GM19238 (cell line): ENCODE results near the gene PSMD7.
"Not testable (repeated sequence)": the region's sequence is repeated elsewhere in the genome, so short reads cannot be mapped to it uniquely, and the experiment has no call there.

Experiments
- DNase-seq: peaks from one replicate; pipeline ENCODE4 v3.0.0; 2011; ENCODE audit warnings: low spot score; ENCODE audit not compliant: insufficient read length

The PSMD7 gene

DNA sequence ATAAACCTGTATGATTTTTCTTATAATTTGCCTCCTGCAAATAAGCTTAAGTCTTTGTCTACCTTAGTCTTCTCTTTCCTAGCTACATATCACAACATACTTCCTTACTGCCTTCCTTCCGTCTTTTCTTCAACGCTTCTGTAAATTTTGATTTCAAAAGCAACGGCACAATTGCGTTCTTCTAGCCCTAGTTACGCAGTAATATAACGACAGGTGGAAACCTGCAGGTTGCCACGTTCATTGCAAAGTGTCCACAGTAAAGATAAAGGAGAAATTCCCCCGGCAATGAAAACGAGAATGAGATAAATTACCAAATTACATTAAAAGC lies 546 bp upstream of the PSMD7 start:
- DNase-seq, result no peak

DNA sequence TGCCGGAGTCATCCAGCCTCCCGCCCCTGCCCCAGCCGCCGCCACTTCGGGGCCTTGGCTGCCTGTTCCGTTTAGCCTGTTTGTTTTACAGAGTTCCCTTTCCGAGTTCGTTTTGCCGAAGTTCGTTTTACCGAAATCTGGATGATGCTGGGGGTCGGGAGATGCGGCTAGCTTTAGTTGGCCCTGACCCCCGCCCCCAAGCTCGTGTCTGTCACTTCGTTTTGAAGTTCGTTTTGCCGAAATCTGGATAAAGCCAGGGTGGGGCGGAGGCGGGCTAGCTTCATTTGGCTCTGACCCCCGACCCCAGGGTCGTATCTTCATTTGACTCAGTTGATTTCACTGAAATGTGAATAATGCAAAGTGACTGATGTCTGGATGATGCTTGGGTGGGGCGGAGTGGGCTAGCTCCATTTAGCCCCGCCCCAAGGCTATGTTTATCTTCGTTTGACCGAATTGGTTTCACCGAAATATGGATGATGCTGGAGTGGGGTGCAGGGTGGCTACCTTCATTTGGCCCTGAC lies 591 bp downstream of the PSMD7 start:
- no peak for DNase-seq

DNA sequence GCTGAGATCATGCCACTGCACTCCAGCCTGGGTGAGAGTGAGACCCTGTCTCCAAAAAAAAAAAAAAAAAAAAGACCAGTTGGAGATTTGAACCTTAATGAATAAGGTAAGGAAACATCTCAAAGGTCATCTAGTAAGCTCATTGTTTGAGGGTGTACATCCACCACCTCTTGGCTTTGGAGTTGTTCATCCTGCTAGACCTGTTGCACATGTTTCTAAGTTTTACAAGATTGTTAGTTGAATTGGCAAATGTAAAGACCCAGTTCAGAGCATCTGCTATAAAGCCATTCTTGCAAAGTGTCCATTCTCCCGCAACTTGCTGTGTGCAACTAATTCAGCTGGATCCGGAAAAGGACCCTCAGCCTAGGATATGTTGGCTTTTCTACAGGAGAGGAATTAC lies 1.5 kb downstream of the PSMD7 start:
- DNase-seq, result no peak

DNA sequence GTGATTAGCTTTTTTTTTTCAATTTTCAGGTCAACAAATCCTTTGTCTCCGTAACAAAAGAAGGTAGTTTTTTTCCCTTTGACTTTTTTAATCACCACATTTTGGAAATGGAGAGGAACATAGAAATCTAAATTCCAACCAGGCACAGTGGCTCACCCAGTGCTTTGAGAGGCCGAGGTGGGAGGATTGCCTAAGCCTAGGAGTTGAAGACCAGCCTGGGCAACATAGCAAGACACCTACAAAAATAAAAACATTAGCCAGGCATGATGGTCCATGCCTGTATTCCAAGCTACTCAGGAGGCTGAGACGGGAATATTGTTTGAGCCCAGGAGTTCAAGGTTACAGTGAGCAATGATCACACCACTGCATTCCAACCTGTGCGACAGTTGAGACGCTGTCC lies 5.7 kb downstream of the PSMD7 start:
- no peak for DNase-seq

DNA sequence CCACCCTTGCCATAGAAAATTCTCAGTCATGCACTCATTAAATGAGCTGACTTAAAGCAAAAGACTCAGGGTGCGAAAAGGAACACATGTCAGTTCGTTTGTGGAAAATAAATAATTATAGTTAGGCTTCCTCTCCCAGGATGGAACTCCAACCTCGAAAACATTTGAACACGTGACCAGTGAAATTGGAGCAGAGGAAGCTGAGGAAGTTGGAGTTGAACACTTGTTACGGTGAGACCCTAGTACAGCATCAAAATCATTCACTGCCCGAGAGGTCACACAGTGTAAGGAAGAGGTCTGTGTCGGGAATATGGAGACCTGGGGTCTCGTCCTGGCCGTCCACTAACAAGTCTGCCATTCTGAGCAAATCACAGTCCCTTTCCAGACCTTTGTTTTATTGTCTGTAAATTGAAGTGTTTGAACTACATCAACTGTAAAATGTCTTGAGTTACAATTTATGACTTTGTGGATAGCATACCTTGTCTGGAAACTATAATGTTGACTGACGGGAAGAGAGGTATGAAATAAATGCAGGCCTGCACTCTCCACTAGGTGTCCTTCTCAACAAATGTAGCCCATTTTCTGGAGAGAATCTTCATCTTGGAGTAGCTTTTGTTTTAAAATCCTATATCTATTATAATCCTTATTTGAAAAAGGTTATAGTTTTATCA lies 7.7 kb downstream of the PSMD7 start:
- no peak for DNase-seq

DNA sequence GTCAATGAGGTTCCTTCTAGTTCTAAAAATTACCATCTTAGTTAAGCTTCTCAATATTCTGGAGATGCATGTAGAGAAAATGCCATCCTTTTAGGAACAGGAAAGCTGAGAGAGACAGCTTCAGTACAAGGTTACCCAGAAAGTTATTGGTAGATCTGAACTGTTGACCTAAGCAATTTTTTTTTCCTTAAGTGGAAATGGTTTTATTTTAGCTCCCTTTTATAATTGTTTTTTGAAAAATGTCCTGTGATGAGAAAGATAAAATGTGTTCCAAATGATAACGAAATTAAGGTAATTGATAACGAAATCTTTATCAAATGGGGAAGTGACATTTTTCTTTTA lies 8.2 kb downstream of the PSMD7 start:
- no peak for DNase-seq

DNA sequence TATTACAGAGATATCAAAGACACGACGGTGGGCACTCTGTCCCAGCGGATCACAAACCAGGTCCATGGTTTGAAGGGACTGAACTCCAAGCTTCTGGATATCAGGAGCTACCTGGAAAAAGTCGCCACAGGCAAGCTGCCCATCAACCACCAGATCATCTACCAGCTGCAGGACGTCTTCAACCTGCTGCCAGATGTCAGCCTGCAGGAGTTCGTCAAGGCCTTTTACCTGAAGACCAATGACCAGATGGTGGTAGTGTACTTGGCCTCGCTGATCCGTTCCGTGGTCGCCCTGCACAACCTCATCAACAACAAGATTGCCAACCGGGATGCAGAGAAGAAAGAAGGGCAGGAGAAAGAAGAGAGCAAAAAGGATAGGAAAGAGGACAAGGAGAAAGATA lies 8.7 kb downstream of the PSMD7 start:
- DNase-seq, result no peak

DNA sequence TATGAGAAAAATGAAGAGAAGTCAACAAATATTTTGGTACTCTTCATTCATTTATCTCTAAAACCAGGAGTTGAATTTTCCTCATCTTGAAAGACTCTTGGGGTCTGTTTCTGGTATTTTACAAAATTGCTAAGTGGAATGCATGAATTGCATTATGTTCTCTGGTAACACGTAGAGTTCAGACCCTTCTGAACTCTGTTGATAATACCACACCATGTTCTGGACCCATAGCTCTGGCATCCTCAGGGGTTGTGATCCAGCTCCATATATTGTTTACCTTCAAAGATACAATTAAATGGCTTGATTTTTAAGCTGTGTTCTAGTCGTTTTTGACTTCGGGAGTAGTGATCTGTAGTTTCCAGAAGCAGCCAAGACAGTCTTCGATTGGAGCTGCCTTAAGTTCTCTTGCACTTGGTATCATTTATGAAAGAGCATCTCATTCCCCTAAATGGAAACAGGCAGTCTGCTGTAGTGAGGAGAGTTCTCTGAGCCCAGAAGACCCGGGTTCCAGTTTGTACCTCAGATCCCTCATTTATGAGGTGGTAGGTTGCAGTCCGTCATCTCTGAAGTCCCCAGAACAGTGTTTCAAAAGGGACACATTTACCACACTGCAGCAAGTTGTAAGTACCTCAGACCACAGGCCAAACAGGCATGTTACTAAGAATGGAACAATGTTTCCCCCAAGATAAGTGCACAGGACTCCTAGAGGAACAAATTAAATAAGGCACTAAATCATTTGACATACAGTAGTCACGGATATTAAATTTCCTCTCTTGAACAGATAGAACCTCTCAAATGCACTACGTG lies 9.6 kb downstream of the PSMD7 start:
- DNase-seq, result no peak

DNA sequence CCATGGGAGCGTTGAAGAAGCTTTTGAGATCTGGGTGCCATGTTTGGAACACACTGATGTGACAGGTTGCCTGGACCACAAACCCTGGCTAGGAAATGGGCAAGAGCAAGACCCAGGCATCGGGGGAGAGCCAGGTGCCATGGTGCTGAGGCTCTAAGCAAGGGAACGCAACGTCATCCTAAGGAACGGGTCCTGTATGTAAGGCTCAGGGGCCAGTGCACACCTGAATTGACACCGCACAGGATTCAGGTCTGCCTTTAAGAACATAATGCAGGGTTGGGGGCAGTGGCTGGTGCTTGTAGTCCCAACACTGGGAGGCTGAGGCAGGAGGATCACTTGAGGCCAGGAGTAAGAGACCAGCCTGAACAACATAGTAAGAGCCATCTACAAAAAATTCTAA lies 10.8 kb downstream of the PSMD7 start:
- DNase-seq, result no peak

DNA sequence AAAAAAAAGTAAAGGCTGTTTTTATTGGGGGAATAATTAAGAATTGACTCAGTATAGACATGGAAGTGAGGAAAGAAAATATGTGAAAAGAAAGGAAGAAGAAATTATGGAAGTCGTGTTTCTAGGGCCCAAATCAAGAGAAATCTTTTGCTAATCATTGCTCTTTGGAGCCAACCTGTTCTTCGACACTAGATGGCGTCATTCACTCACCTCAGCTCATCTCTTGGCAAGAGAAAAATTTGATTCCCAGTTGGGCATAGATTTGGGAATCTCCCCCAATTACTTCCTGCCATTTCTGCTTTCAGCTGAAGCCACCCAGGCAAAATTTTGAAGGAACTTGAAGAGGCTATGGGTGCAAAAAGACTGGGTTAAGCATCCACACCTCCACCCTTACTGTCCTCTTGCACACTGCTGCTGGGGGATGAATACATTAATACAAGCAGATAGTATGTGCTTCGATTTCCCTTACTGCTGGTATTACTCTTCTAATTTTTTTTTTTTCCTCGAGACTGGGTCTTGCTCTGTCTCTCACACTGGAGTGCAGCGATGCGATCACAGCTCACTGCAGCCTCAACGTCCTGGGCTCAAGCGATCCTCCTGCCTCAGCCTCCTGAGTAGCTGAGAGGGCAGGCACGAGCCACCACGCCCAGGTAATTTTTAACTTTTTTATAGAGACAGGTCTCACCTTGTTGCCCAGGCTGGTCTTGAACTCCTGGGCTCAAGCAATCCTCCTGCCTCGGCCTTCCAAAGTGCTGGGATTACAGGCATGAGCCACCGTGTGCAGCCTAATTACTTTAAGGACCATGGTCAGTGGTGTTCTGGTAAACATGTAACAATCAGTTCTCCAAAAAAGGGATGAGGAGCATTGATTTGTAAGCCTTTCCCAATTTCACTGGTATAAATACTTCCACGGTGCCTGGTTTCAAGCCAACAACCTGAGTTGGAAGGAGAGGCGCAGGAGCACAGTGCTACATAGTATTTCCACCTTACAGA lies 13.5 kb downstream of the PSMD7 start:
- peak; percentile 22 for DNase-seq

DNA sequence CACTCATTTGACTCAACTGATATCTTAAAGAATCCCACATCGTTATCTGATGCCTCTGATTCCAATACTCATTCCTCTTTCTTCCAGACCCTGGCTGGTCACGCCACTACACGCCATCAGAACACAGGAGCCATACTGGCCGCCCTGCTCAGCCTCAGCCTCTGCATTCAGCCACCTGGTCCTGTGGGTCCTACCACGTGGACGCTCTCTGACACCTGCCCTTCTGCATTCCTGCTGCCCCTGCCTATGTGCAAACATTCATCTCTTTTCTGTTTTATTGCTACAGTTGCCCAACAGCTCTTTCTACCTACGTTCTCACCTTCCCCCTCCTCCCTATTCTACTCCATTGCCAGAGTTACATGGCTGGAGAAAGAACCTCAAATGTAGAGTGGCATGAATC lies 18.4 kb downstream of the PSMD7 start:
- no peak for DNase-seq

DNA sequence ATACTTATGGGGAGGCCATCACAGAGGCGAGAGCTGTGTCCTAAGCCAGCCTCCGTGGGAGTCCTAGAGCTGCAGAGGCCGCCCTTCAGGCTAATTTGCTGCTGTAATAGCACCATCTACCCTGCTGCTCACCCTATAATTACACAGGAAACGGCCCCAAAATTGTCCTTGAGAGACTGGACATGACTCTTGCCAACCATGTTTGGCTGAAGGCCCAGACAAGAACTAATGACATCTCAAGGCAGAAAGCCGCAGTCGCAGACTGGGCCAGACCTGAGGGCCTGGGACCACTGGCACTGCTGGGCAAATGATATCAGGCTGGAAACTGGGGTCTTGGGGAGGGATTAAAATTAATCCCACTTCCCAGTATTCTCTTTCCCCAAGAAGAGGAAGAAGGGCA lies 24.1 kb downstream of the PSMD7 start:
- DNase-seq, result no peak

DNA sequence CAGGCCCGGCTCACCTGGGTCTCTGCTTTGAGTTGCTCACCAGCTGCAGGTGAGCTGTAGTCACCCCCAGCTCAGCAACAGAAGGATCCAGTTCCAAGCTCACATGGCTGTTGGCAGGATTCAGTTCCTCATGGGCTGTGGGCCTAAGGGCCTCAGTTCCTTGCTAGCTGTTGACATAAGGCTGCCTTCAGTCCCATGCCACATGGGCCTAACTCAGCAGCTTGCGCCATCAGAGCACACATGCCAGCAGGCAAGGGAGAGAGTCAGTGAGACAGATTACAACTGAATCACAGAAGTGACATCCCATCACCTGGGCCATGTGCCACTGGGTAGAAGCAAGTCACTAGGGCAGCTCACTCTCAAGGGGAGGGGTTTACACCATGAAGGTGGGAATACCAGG lies 24.7 kb downstream of the PSMD7 start:
- no peak for DNase-seq

DNA sequence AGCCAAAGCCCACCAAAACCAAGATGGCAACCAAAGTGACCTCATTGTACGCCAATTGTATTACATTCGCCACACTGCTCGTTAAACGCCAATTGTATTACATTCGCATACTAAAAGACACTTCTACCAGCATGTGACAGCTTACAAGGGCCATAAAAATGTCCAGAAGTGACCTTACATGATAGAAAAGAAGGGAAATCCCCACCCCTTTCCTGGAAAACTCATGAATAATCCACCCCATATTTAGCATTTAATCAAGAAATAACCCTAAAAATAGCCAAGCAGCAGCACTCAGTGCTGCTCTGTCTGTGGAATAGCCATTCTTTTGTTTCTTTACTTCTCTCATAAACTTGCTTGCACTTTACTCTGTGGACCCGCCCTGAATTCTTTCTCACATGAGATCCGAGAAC lies 25.7 kb downstream of the PSMD7 start:
- no peak for DNase-seq

DNA sequence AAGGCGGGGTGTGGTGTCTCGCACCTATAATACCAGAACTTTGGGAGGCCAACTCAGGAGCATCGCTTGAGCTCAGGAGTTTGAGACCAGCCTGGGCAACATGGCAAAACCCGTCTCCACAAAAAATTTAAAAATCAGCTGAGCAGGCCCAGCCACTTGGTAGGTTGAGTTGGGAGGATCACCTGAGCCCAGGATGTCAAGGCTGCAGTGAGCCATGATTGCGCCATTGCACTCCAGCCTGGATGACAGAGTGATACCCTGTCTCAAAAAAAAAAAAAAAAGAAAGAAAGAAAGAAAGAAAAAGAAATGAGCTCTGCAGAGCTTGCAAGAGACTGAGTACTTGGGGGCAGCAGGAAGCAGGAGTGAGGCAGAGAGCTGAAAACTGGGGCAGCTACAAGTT lies 28.2 kb downstream of the PSMD7 start:
- not testable (repeated sequence) for DNase-seq

DNA sequence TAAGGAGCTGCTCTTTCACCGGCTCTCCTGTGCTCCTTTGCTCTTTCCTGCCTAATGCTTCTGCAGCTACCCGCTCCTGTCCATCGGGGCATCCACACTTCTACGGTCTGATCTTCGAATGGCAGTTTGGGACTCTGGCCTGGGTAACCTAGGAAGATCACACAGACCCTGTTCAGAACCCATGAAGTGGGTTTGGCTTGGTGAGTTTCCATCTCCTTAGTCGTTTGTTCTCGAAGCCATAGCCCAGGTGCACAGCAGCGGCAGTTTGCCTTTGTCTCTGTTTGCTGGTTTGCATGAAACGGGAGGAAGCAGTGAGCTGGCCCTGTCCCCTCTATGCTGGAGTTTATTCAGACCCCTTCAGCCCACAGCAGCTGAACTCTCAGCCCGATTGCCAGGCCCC lies 29.0 kb downstream of the PSMD7 start:
- DNase-seq, result no peak

DNA sequence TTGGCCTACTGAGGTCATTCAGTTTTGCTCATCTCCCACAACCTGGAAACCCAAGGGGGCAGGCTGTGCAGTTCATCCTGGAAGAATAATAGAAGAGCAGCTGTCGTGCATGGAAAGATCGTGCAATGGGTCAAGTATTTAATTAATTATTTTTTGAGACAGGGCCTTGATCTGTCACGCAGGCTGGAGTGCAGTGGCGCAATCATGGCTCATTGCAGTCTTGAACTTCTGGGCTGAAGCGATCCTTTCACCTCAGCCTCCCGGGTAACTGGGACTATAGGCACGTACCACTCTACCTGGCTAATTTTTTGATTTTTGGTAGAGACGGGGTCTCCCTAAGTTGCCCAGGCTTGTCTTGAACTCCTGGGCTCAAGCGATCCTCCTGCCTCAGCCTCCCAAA lies 31.7 kb downstream of the PSMD7 start:
- not testable (repeated sequence) for DNase-seq

DNA sequence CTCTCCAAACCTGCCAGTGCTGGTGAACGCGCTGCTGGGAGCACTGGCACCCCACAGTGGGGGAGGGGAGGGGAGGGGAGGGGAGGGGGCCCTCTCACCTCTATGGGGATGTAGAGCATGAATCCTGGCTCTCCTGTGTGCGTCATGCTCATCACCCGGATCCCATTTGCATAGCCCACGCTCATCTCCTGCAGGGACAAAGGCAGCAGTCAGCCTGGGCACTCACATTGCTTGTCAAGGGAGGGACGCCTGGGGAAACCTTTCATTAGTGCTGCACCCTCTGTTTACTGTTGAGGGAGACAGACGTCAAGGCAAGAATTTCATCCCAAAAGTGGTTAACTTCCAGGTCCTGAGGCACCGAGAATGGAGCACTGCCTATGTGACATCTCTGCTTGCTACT lies 35.9 kb downstream of the PSMD7 start:
- not testable (repeated sequence) for DNase-seq

DNA sequence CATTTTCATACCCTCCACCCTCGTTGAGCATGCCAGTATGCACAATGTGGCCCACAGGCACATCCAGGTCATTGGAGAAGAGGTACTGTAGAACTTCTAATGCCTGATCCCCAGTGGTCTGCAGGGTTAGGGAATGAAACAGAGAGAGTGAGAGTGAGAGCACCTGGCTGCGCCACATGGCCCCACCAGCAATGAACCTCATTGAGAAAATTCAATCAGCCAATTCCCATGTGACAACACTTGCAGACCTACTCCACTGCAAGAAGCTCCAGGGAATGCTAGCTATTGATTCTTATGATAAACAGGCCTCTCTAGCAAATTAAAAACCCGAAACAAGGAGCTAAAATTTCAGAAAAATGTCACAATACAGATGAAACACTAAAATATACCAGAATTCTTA lies 40.9 kb downstream of the PSMD7 start:
- not testable (repeated sequence) for DNase-seq

DNA sequence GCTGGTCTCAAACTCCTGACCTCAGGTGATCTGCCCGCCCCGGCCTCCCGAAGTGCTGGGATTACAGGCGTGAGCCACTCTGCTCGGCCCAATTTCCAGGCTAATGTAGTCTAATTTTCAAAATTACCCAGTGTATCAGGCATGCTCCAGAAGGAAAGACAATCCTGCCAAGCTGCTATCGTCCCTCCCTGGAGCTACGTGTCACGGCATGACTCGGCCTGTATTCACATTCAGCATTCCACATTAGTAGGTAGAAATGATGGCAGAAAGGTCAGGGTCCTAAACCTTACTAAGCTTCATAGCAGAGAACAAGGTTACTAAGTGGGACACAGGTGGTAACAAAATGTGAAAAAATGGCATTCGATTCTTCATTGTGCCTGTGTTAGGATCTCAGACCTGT lies 42.6 kb downstream of the PSMD7 start:
- not testable (repeated sequence) for DNase-seq

DNA sequence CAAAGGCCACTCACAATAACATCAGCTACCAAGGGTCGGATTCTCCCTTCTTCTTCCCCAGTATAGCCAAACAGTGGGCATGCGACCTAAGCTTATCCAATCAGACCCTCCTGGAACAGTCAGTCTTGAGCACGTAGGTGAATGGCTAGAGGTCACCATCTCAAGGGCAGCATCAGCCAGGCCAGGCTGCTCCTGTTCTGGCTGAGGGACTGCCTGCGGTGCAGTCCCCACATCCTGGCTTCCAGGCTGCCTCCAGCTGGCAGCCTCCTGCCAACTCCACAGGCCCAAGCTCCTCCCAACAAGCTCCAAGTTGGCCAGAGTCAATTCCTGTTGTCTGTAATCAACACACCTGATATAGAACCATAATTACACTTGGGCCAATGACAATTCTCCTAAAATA lies 56.4 kb downstream of the PSMD7 start:
- not testable (repeated sequence) for DNase-seq
